NB4 (cell line): Measurements from ENCODE around the gene NUAK2.

ENCODE experiments used
- DNase-seq: peaks from one replicate; pipeline ENCODE4 v3.0.0; 2010; ENCODE audit warnings: low read depth
- H3K4me3 ChIP-seq: one replicate; pipeline ENCODE4 v1.5.1; 2011; ENCODE audit warnings: mild to moderate bottlenecking, low read depth, low read length, moderate library complexity
- MYC ChIP-seq: IDR thresholded peaks from 2 replicates; pipeline ENCODE4 v1.6.1; 2011; ENCODE audit warnings: low read depth, low read length
- POLR2A ChIP-seq: IDR thresholded peaks from 2 replicates; pipeline ENCODE4 v1.6.1; 2011; ENCODE audit warnings: mild to moderate bottlenecking; ENCODE audit not compliant: insufficient read length; ENCODE audit errors: extremely low read depth
- TF ChIP-seq, protein P1 (sequence below): IDR thresholded peaks from one replicate; pipeline ENCODE4 v1.5.1; 2012; ENCODE audit warnings: low read depth, low read length
- TF ChIP-seq, protein P2 (sequence below): IDR thresholded peaks from 2 replicates; pipeline ENCODE4 v1.6.1; 2011; ENCODE audit warnings: low read depth, low read length

Gene NUAK2

DNA sequence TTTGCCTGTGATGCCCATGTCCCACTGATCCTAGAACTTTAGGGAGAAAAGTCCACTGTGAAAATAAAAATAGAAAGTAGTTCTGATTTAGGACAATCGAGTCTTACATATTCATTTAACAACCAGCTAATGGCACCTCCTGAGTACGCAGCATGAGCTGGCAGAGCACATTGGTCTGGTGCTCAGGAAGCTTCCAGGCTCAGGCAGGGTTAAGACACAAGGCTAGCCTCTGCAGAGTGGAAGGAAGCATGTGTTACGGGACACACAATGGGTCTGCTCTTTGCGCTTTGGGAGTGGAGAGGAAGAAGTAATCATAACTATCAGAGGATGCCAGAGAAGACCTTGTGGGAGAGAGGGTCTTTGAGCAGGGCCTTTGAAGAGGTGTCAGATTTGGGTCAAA is 39.3 kb upstream of the NUAK2 start:
- DNase-seq = no peak
- TF ChIP-seq, protein P1, sequence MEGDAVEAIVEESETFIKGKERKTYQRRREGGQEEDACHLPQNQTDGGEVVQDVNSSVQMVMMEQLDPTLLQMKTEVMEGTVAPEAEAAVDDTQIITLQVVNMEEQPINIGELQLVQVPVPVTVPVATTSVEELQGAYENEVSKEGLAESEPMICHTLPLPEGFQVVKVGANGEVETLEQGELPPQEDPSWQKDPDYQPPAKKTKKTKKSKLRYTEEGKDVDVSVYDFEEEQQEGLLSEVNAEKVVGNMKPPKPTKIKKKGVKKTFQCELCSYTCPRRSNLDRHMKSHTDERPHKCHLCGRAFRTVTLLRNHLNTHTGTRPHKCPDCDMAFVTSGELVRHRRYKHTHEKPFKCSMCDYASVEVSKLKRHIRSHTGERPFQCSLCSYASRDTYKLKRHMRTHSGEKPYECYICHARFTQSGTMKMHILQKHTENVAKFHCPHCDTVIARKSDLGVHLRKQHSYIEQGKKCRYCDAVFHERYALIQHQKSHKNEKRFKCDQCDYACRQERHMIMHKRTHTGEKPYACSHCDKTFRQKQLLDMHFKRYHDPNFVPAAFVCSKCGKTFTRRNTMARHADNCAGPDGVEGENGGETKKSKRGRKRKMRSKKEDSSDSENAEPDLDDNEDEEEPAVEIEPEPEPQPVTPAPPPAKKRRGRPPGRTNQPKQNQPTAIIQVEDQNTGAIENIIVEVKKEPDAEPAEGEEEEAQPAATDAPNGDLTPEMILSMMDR = no peak
- no peak for TF ChIP-seq MYC
- no peak for TF ChIP-seq POLR2A
- TF ChIP-seq, protein P2, sequence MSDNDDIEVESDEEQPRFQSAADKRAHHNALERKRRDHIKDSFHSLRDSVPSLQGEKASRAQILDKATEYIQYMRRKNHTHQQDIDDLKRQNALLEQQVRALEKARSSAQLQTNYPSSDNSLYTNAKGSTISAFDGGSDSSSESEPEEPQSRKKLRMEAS = no peak
- no peak overlapping the region for H3K4me3 ChIP-seq

DNA sequence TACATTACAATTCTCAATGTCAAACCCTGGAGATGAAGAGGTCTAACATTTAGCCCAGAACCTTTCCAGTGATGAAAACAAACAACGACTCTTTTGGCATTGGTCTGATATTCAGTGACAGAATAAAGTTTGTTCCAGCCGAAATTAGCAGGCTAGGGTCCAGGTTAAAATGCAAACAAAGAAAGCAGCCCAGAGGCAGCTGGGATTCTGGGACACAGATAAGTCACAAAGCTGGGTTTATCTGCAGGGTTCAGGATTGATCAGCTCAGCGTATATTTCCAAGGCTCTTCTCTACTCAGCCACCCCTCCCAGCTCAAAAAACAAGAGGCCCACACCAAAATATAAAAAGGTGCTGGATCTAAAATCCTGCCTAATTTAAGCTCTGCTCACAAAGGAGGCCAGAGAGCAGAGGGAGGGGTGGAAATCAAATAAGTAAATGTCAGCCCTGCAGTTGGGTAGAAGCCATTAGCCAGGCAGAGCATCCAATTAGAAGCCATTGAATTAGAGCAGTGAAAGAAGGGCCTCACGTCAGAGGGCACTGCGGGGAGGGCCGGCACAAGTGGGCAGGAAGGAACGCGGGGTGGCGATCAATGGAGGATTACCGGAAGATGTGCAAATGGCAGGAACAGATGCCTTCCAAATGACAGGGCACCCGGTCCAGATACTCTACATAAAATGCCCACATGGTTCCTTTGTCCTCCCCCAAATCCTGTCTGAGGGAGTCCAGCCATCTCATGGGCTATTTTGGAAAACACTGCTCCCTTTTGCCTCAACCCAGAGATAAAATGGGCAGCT is 38.4 kb upstream of the NUAK2 start:
- DNase-seq = no peak
- TF ChIP-seq, protein P2 = no peak
- no peak for TF ChIP-seq MYC
- TF ChIP-seq POLR2A = no peak
- TF ChIP-seq, protein P1 = no peak
- no peak overlapping the region for H3K4me3 ChIP-seq

DNA sequence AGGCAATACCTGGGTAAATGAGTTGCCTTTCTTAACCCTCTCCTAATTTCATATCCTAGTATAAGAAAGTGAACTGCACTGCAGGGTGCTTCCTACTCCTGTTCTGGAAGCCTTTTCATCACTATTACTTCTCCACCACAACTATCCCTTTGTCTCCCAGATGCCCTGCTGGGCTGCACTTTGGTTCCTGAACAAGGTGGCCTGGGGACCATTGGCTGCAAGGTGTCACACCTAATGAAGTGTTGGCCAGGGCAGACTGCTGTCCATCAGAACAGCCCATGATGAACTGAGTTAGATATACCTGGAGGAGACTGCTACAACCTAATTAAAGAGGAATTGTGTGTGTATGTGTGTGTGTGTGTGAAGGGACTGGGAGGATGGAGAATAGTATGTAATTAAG is 37.0 kb upstream of the NUAK2 start:
- no peak overlapping the region for H3K4me3 ChIP-seq
- TF ChIP-seq, protein P2 = no peak
- TF ChIP-seq, protein P1 = no peak
- TF ChIP-seq POLR2A (no peak), MYC (no peak)
- no peak for DNase-seq

DNA sequence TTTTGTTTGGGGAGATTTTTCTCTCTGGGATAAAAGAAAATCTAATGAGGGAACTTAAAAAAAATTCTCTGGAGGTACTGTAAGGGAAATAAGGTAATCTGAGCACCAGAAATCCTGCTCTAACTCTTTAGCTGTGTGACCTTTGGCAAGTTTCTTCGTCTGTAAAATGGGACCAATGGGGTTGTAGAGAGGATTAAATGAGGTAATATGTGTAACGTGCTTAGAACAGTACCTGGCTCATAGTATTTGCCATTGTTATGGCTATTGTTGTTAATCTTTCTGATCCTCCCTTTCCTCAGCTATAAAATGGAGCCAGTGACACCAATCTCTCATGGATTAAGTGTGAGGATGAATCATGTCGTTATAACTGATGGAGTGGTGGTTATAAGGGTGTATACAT is 36.0 kb upstream of the NUAK2 start:
- H3K4me3 ChIP-seq = no peak overlapping the region

DNA sequence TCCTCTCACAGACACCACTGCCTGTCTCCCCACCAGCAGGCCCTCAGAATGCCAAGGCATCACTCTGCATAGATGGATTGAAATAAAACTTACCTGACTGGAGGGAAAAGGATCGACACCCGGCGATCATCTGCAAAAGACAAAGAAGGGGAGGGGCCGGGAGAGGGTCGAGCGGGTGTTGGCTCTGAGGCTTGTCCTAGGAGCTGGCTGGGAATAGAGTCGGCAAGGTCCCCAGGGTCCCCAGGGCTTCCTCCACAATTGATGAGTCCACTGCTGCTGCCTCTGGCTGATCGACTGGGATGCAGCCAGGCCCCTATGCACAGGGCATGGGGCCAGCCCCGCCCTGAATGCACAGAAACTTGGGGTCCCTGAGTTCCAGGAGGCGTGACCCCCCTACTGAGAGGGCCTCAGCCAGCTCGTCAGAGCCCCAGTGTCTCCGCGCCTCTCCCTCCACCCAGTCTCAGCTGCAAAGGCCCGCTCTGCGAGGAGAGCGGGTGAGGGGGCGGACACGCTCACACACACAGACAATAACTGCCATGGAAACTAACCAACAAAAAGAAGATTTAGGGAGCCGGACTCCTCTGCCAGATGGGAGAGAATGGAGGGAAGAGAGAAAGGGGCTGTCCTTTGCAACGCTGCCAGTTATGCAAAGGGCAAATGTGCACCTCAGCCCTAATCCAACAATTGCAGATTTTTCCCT is 35.0 kb upstream of the NUAK2 start, which contains the start of gene KLHDC8A:
KLHDC8A (minus strand) TSS at position 483 of the 700 bp plus-strand sequence. CDS start 13,318 bp downstream, outside the sequence.
- H3K4me3 ChIP-seq = no peak within 1 kb of the TSS
- no peak for DNase-seq
- TF ChIP-seq, protein P1 = no peak
- TF ChIP-seq, protein P2 = no peak
- no peak for TF ChIP-seq POLR2A

More for the DNA sequence above, 36.0 kb upstream of the NUAK2 start:
- TF ChIP-seq MYC (no peak), POLR2A (no peak)
- TF ChIP-seq, protein P2 = no peak
- TF ChIP-seq, protein P1 = no peak
- no peak for DNase-seq
